GM18517 (cell line): ENCODE data around the gene MAP2K5.

Experiments
- ATAC-seq: cut with Tn5 transposase; IDR thresholded peaks from one replicate; pipeline ENCODE4 v1.9.1; 2021; ENCODE audit warnings: mild to moderate bottlenecking, moderate library complexity; ENCODE audit not compliant: unreplicated experiment

Gene MAP2K5

DNA sequence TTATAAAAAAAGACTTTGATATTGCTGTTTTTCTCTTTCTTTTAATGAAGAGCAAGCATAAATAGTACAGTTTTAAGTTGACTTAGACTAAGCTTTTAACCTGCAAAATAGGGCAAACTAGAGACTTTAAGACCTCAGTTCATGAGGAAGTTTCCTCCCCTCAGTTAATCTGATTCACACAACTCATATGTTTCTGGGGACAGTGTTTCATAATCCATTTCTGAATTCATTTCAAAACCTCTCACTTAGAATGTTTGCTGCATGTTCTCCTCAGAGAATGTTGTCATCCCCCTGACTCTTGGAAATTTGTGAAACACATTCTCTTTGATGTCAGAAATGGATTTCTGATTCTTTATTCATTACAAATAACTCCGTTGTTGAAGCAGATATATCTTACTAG is 203.5 kb downstream of the MAP2K5 start:
- ATAC-seq = no peak

DNA sequence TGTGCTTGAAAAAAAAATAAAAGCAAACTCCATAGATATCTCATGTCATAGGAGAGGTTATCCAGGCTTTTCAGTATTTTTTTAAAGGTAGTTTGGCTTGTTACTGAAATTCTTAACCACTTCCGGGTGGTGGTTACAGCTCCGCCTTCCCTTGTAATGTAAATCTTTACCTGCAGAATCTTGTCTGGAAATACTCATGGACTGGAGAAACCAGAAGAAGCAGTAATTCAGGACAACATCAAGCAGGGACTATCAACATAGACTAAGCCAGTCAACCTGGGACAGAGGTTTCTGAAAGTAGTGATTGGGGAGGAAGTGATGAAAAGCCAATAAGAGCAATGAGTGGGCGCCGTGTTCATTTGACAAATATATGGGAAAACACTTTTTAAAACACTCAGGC is 203.9 kb downstream of the MAP2K5 start:
- no peak for ATAC-seq

DNA sequence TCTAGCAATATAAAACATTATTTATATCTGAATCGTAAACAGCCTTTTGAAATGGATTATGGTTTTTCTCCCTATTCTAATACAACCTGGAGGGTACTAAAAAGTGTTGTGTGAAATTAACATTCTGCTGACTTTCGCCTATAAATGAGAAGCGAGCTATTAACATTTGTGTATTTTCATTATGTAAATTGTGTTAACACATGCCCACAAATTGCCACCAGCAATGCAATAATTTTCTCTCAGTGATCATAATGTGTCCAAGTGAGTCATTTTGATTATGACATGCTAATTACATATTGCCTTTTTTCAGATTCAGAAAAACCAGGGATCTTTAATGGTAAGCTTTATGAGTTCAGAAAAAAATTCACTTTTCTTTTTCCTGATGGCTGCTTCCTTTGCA is 205.4 kb downstream of the MAP2K5 start:
- ATAC-seq = no peak

DNA sequence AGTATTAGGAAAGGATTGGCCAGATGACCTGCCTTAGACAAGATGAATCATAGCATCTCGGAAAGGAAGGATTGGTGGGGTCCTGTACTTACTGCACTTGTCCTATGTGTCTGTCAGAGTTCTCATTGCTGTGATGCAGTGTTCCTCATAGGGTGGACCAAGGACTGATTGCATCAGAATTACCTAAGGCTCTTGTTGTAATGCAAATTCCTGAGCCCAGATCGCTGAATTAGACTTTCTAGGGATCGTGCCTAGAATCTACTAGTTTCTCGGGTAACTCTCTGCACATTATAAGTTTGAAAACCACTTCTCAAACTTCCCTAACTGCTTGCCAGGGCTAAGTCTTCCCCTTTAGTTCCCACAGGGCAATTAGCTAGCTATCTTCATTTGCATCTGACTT is 207.9 kb downstream of the MAP2K5 start:
- ATAC-seq = no peak

DNA sequence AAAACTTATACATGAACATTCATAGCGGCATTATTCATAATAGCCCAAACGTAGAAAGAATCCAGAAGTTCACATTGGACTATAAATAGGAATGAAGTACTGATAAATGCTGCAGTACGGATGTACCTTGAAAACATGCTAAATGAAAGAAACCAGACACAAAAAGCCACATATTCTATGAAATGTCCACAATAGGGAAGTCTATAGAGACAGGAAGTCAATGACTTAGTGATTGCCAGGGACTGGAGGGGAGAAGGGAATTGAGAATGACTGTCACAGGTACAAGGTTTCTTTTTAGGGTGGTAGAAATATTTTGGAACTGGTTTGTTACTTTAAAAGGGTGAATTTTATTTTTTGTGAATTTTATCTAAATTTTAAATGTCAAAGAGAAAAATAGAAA is 211.4 kb downstream of the MAP2K5 start:
- ATAC-seq = no peak

DNA sequence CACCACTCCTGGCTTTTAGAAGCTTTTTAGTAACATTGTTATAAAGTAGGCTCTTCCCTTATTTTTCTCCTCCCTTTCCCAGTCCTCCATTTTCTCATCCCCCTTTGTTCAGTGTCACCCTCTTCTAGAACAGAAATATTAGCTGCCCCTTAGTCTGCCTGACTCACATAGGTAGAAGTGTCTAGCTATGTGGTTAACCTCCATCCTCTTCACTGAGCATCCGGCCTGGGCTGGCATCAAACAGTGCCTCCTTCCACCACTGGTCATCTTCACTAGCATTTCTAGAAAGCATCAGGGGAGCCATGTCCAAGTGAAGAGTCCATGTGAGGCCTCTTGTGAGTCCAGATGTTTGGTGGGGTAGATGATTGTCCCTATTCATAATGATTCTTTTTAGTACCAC is 212.8 kb downstream of the MAP2K5 start:
- ATAC-seq = no peak

DNA sequence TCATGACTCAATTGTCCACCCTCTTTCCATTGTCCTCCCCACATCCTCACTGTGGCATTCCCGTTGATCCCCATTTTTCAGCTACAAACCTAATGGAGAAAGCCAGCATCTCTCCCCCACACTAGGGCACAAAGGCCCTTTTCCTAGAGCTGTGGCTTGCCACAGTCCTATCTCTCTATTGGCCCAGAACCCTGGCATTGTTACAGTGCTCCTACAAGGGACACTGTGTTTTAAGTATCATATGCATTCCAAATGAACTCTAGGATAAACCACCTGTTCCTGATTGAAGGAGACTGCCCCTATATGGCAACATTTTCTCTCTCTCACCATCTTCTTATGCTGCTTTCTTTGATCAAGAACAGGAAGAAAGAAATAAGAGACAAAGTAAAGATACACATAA is 213.4 kb downstream of the MAP2K5 start:
- no peak for ATAC-seq

DNA sequence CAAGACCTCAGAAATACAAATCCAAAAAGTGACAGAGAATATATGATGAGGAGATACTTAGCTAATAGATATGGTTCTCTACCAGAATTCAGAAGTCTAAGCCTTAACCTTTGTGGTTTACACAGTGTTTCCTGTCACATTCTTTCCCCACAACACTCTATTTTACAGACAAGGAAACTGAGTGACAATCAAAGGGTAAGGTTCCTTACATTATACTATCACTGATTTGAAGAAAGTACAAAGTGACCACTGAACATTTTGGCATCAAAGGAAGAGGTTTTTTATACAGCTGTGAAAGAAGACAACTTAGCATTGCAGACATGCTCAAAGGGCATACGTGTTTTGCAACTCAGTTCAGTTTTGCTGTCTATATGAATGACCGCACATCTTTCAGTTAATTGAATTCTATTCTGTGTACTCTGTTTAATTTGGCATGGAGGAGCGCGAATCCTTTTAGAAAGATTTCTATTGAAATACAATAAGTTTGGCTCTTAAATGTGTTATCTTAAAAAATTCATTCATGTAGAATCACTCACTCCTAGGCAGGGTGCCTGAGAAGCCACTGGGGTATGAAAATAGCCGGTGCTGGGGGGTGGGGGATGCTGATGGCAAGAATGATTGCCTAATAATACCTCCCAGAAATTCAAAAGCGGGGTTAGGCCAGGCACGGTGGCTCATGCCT is 216.3 kb downstream of the MAP2K5 start:
- no peak for ATAC-seq

DNA sequence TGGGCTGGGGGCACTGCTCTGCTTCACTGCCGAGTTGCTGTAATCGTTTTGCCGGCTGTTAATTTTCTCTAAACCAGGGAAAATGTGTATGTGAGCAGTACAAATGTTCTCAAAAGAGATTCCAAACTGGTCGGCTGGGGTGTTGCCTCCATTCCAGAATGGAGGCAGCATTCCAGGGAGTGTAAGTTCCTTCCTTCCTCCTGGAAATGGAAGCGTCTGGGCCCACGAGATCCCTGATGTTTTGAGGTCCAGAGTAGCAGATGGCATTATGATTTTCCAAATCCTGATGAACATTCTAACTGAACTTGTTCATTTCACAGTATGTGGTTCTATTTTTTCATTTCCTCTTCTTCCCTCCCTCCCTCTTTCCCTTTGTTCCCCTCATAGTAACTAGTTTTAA is 218.4 kb downstream of the MAP2K5 start:
- no peak for ATAC-seq

DNA sequence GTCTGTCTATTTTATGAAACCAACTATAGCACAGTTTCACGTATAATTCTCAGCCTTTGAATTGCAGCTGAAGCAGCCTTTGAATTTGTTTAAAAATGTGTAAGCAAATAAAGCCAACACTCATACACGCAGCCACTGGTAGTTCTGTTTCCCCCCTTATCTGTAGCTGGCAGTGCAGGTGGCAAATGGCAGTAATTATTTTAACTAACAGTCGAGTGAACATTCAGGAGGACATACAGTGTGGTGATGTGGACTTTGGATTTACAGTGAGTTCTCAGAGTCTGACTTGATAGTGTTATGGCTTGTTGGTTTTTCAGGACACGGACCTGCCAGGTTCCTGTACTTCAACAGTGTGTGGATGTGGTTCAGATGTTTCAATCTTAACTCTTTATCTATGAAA is 218.8 kb downstream of the MAP2K5 start:
- ATAC-seq = no peak

DNA sequence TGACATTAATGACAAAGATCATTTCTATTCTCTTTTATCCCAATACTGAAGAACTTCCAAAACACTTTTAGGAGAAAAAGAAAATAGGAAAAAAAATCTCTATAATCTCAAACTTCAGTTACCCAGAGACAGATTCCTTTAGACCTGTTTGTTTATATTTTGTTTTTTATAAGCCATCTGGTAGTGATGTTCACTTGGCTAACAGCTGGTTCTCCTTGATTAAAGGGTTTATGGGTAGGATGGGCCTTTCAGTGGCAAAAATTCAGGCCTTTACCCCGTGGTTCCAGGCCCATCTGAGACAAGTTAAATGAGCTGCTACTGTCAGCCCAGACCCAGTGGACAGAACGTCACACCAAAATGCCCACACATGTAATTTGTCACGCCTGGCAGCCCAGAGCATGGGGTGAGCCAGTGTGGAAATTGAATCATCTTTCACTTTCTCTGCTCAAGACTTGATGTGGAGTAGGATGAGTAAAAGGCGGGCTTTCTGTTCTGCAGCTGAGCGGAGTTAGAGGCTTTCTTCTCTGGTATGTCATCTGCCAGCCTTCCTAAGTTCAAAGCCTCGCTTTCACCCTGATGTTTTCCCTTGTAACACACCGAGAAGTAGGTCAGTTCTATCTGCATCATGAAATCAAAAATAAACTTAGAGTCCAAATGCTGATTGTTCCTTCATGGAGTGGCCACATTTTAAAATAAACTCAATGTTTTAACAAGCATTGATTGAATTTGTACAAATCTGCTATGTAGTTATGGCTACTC is 220.3 kb downstream of the MAP2K5 start:
- peak; percentile 86 for ATAC-seq

DNA sequence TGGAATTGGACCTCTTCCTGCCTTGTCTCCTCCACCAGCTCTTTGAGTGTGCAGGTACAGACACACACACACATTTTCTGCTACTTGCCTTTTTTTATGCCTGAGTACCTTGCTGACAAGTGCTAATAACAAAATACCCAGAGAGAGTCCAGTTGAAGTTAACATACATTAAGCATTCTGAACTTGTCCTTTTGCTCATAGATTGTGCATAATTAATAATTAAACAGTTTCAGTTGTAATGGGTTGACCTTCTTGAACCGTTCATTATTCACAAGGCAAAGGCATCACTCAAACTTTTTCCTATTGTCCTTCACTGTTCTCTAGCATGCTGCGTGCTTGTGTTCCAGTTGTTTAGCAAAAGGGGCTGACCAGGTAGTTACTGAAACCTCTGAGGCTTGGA is 223.2 kb downstream of the MAP2K5 start:
- no peak for ATAC-seq

DNA sequence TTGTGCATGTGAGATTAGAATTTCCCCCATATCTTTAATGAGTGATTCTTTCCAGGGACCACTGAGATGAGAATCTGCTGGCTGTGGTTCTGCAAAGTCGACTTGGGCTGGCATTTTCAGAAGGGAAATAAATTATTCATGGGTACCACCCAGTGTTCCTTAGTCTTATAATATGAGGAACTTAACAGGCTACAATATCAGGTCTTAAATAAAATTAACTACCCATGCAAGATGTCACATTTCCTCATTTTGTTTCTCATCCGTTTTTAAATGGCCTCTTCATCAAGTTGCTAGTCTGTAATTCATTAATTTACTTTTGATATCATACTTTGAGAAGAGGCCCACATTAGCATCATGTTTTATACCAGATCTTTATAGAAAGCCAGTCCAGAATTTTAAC is 224.5 kb downstream of the MAP2K5 start:
- no peak for ATAC-seq

DNA sequence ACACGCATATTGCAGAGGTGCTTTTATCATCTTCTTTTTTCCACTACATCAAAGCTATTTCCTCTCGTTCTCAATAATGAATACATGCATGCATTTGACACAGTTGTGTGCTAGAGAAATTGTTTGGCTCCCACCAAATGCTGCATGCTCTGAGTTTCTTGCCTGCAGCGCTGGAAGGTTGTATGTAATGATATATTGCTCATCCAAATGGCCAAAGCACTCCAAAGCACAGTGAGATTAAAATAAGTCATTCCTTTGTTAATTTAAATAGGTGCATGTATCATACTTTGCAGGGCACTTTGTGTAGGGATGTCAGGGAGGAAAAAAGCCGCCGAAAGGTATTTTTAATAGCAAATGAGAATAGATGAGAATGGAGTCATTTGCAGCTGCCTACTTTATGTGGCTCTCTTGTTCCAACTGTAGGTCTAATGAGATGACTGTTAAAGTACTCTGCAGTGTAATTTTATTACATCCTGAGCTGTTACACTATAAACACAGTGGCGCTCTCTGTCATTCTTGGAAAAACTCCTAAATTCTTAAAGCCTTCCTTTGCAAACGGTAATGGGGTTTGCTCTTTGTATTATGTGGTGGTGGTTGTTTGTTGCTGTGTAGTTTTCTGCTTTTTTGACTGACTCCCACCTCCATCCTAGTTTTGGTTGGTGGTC is 225.9 kb downstream of the MAP2K5 start:
- no peak for ATAC-seq

DNA sequence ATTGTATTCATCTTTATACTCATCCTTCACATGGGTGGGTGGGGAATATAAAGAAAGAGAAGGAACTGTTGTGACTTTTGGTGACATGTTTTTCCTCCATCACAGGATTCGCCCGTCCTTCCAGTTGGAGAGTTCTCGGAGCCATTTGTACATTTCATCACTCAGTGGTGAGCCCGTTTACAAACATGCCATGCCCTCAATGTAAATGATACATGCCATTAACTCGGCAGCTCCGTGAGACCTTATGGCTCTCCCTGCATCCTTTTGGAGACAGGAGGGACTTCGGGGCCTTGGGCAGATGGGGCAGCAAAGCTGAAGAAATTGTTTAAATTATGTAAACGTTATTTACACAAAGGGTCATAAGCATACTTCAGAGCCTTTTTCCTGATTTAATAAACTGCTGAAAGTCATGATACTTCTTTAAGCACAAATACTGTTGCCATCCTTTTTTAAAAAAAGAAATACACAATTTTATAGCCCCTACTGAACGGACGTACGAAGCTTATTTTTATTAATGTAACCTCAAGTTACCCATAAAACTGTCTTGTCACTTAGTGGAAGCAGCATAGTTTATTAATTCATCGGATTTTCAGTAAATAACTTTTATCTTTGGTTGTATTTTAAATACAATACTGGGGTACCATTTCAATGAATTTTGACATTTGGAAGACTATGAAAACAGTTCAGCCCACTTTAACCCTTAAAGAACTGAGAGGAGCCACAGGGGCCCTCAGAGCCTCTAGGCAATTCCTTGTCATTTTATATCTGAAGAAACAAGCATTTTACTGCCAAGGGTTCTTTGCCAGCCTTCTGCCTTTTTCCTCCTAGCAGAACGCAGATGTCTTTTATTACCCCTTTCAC is 227.2 kb downstream of the MAP2K5 start:
- ATAC-seq = no peak

DNA sequence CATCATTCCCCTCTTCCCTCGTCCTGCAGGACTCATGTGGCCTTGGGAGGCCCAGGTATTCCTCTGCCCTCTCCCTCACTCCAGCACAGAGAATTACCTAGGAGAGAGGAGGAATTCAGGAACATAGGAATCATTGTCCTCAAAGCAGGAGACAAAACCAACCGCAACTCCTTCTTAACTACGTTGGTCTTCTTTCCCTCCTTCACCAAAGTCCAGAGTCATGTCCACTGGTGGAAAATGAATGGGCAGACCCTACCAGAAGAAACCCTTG is 227.8 kb downstream of the MAP2K5 start:
- ATAC-seq = no peak

DNA sequence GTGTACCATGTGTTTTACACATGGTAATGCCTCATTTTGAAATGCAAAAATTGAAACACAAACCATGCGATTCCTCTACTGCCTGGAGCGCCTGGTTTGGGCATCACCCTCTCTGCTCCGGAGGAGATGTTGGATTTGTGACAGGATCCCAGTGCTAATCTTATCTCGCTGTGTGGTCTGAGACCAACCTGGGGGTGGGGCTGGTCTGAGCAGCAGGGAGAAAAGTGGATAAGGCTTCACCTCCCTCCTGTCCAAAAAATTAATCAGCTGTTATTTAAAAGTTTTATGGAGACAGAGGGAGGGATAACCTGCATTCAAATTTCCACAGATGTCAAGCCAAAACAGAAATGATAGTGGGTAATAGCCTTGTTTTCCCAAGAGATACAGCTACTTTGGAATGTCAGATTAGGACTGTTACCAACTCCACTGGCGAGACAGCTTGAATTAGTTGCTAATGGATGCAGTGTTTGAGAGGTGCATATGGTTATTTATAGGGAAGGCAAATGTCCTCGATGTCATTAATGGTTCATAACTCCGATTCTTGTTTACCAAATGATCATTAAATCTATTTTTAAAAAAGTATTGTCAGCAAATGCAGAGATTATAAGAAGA is 228.8 kb downstream of the MAP2K5 start:
- no peak for ATAC-seq

DNA sequence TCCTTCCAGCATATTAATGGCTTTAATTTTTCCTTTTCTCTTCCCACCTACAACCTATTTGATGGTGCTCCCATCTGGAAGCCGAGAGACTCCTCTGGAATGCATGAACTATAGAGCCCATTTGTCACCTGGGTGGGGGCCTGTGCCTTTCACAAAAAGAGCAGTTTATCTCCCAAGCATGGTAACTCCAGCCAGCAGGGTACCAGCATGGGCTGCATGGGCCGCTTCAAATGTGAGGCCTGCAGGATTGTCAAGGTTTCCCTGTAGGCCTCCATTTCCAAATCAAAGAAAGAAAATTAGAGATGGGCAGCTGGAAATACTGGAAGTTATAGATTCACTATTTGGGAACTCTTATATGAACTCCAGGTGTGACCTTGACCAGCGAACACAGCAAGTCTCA is 232.1 kb downstream of the MAP2K5 start:
- no peak for ATAC-seq

DNA sequence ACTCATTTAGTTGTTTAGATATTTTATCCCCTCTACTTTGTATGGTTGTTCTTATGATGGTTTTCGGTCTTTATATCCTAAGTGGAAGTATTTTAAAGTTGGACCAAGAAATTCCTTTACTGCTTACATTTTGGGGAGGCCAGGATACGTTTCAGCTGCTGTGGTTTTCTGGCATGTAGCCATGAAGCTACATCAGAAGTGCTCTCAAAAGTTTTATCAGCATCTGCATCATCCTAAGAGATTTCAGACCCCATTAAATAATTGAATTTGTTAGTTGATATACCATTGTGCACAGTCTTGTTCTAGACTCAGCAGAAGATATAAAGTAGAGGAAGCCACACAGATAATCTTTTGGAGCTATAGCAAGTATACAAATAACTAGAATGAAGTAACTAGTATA is 232.7 kb downstream of the MAP2K5 start:
- ATAC-seq = no peak

DNA sequence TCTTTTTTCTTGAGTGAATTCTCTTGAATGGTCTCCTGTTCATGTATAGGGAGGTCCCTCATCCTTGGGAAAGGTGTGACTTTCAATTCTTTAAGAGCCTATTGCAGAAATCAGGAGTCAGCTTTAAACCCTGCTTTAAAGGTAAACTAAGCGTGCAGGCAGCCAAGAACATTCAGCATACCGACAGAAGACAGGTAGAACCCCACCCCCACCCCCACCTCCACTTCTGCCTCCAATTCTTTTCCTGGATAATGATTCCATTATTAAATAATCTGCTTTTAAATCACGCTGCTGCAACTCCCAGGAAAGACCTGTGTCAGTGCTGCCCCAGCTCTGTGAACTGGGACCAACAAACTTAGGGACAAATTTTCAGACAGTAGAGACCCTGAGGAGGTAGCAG is 233.5 kb downstream of the MAP2K5 start:
- no peak for ATAC-seq

DNA sequence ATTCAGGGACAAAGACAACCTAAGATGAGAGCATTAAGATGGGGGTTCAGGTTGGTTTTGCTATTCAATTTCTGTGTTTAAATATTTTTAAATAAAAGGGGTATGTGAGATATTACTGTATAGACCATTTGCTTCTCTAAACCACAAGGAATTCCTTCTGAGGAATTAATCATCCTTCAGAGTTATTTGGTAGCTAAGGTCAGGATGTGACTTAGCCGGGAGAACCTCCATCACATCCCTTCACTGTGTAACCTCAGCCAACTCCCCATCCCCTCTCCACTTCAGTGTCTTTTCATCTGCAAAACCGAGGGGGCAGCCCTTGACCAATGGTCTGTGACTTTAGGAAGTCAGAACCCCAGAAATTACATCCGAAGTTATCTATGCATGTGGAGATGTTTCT is 234.1 kb downstream of the MAP2K5 start:
- no peak for ATAC-seq
